GM12891 (cell line): Measurements from ENCODE around the gene HERC2.

ENCODE experiments used
- DNase-seq: peaks from one replicate; pipeline ENCODE4 v3.0.0; 2011; ENCODE audit warnings: low spot score; ENCODE audit not compliant: insufficient read length
- FAIRE-seq: peaks from 2 replicates; lab custom pipeline; 2011; peaks lifted over from hg19 to GRCh38; lab: Jason Lieb, UNC
- PAX5 ChIP-seq: IDR thresholded peaks from 2 replicates; pipeline ENCODE4 v1.6.1; 2011; ENCODE audit warnings: low read length, moderate library complexity, mild to moderate bottlenecking; ENCODE audit not compliant: insufficient read depth, severe bottlenecking
- POLR2A ChIP-seq: IDR thresholded peaks from 2 replicates; pipeline ENCODE4 v1.6.1; 2011; ENCODE audit warnings: low read depth, low read length, control low read depth
- POLR2AphosphoS5 ChIP-seq: IDR thresholded peaks from 2 replicates; pipeline ENCODE4 v1.6.1; 2011; ENCODE audit warnings: low read depth, low read length, control low read depth
- POU2F2 ChIP-seq: IDR thresholded peaks from 2 replicates; pipeline ENCODE4 v1.6.1; 2011; ENCODE audit warnings: low read depth, mild to moderate bottlenecking, control low read depth, low read length, moderate library complexity
- SPI1 ChIP-seq: IDR thresholded peaks from 2 replicates; pipeline ENCODE4 v1.6.1; 2011; ENCODE audit warnings: low read depth, low read length, control low read depth
- TAF1 ChIP-seq: IDR thresholded peaks from 2 replicates; pipeline ENCODE4 v1.6.1; 2011; ENCODE audit warnings: low read depth, low read length, control low read depth

The HERC2 gene

DNA sequence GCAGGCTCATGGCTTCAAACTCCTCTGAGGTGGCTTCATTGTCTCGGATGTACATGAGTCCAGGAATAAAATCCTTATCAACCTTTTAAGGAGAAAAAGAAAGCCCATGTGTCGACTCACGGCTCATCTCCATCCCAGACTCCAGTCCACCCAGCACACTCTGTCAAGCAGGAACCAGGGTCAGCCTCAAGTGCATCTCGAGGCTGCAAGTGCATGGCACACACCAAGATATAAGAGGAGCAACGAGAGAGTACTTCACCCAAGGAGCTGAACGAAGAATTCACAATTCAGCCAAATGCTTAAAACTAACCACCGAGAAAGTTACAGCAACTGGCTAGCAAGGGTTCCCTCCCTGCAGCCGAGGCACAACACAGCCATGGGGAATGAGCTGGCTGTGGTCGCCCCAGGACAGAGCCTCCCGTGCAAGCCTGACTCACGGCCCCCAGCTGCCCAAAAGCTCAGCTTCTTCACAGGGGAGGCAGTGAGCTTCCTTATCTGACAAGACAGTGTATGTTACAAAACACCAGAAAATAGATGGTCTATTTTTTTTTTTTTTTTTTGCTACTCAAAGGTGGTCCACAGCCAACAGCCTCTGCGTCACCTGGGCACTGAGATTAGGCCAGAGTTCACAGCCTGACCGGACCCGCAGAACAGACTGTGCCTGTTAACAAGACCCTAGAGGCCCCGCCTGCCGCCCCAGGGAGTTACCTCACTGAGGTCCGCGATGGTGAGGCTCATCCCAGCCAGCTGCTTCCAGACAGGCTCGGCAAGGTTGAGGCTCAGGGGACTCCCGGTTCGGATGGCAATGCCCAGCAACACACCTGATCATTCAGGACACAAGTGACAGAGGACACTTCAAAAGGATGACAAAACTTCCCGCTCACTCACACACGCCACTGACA, 207.0 kb downstream of the HERC2 start:
- DNase-seq (no peak), FAIRE-seq (no peak)
- TF ChIP-seq POU2F2 (no peak), POLR2A (no peak), PAX5 (no peak), TAF1 (no peak), SPI1 (no peak), POLR2AphosphoS5 (no peak)

DNA sequence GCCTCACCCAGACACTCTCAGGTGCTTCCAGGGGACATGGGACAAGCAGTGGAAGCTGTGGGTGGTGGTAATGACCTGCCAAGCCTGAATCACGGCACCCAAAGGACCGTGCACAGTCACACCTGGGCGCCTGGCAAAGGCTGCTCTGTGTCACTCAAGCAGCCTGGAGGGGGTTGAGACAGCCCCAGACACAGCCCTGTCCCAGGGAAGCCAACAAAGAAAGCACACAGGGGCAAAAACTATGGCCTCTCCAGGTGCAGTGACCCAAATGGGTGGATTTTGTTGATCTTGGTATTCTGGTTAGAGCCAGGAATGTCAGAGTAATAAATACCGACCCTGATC, 207.9 kb downstream of the HERC2 start:
- TF ChIP-seq PAX5: no peak
- no peak for TF ChIP-seq SPI1
- TF ChIP-seq TAF1: no peak
- no peak for TF ChIP-seq POLR2A
- TF ChIP-seq POLR2AphosphoS5: no peak
- no peak for TF ChIP-seq POU2F2
- FAIRE-seq: no peak
- DNase-seq: no peak

DNA sequence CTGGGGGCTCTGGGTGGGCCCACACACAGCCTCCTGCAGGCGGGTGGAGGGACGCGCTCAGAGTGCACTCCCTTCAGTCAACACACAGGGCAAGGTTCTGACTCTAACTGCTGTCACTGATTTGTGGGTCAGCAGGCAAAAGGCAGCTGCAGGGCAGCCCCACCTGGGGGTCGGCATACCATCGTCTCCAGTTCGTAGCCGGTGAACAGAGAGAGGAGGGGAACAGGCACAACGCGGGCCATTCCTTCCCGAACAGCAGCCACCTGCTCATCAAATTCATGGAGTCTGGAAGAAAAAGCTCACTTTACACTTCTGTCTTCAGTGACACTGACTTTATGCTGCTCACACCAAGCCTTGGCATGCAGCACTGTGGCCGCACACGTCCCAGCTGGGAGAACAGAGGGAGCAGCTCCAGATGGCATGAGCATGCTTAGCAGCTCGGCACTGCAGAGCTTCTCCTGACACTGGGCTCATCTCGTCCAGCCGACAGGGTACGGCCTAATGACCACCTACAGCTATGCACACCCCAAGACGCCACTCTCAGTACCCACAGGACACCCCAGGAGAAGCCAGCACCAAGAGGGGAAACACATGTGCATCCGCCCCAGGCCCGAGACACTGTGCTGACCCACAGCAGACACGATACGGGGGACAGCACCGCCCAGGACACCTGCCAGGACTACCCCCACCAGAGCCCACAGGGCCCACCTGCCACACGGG, 208.4 kb downstream of the HERC2 start:
- FAIRE-seq (no peak), DNase-seq (no peak)
- TF ChIP-seq POLR2A (no peak), TAF1 (no peak), SPI1 (no peak), POU2F2 (no peak), POLR2AphosphoS5 (no peak), PAX5 (no peak)

DNA sequence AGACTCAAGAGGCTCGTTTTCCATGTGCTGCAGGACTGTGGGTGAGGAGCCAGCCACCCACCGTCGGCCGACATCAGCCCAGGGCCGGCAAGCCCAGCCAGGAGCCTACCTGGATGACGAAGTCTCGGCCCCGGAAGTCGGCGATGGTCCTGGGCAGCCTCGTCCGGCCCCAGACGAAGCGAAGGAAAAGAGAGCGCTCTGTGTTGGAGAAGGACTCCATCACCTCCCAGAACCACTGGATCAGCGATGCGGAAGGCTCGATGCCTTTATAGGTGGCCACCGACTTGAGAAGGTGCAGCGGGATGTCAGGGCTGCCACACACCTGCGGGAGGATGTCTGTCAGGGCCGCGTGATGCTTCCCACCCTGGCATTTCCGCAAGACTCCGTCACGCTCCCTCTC, 209.0 kb downstream of the HERC2 start:
- no peak for TF ChIP-seq POLR2AphosphoS5
- TF ChIP-seq POU2F2: no peak
- no peak for TF ChIP-seq PAX5
- no peak for TF ChIP-seq SPI1
- no peak for TF ChIP-seq TAF1
- no peak for TF ChIP-seq POLR2A
- DNase-seq (no peak), FAIRE-seq (no peak)

DNA sequence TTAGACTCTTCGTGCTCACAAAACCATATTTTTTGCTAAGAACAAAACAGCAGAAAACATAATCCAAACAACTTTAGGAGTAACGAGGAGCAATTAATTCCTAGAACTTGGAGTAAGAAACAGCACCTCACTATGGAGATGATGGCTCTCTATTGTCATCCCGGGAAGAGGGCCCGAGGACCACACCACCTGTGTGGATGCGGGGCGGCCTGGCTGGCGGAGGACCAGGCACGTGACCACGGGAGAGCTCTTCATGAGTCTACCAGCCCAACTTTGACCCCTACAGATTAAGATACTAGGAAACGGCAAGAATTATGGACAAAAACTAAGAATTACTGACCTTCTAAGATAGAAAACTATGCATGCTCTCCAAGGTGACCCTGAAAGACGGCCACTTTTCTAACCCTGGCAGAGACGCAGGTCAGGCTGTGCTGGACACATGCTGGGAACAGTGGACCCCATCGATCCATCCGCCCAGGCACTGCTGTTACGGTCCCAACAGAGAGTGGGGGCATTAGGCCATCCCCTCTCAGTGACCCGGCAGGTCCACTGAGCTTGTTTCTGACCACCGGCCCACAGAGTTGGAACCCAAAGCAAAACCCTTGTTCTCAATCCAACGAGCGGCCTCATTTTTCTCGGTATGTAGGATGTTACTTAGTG, 209.7 kb downstream of the HERC2 start:
- no peak for TF ChIP-seq POLR2A
- DNase-seq: no peak
- FAIRE-seq: no peak

DNA sequence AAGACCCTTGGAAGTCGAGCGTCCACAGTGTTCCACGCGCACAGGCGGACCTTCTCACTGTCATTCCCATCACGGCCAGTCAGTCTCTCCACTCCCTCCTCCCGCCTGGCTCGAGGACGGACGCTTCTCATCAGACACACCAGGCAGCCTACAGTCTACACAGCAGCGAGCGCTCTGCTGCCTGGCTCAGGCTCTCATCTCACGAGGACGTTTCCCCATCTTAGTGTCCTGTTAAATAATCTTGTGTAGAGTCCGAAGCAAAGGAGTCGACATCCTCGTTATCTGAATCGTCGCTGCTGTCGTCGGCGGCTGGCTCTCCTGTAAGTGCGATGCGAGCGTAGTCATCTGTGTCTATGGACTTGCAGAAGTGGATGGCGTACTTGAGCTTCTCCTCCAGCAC, 210.4 kb downstream of the HERC2 start:
- TF ChIP-seq TAF1 (no peak), SPI1 (no peak), POU2F2 (no peak), PAX5 (no peak), POLR2A (no peak), POLR2AphosphoS5 (no peak)
- DNase-seq (no peak), FAIRE-seq (no peak)

DNA sequence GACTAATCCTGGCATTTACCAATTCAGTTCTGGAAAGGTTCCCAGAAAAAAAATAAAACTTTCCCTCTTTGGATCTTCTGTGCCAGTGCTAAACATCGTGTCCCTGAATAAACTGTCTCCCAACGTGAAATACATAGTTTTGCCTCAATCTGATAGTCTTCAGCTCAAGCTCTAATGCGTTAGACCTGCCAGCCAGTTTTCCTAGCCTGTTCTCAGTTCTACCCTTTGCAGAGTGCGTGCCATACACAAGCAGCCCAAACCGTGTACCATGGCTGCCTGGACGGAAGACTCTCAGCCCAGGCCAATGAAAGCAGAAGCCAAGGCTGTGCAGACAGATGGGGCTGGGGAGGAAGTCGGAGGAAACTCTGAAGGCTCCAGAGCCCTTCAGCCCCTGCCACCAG, 211.5 kb downstream of the HERC2 start:
- TF ChIP-seq POLR2AphosphoS5 (no peak), PAX5 (no peak), POU2F2 (no peak), TAF1 (no peak), POLR2A (no peak), SPI1 (no peak)
- DNase-seq (no peak), FAIRE-seq (no peak)

DNA sequence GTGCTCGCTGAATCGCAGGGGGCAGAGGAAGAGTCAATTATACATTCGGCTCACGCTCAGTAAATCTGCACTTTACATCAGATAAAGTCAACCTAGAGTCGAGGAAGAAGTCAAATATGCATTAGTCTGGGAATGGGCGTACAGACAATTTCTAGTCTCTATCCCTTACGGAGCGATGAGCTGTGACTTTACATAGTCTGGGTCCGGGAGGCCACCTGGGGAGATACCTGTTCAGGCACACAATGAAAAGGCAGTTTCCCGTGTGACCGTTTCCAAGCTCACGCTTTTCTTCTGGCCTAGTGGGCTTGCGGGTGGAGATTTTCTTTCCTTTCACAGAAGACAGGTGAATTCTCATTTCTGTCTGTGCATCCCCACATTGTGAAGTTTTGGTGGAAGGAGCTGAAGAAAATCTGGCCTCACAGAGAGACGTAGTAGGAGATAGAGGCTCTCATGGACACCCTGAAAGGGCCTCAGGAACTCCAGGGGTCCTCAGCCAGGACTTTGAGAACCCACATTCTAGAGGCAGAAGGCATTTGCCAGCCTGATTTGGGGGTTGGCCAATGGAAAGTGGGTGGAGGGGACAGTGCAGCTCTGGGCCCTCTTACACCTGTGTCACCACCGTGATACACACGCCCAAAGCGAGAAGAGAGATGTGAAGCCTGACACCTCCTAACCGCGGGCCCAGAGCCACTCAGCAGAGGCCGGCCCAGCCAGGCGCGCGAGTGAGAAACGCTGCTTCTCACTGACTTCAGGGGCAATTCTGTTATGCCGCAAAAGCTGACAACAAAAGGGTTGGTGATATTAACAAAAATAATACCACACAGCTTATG, 212.1 kb downstream of the HERC2 start:
- DNase-seq (no peak), FAIRE-seq (no peak)
- no peak for TF ChIP-seq POLR2A
- TF ChIP-seq SPI1: no peak
- TF ChIP-seq POLR2AphosphoS5: no peak

DNA sequence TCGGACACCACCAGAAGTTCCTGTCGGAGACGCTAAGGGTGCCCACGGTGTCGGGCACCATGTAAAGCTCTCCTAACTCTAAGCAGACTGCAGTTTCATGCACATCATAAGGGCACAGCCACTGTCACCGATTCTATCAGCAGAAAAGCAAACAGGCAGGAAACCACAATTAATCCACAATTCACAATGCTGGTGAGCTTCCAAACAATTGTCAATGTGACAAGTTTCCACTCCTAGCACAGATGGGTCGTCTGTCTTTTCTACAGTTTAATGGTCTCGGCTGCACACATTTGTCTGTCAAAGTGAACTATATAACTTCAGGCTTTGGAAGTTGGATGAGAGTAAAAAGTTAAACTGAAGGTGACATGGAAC, 214.1 kb downstream of the HERC2 start:
- TF ChIP-seq POLR2AphosphoS5: no peak
- no peak for DNase-seq
- no peak for FAIRE-seq

DNA sequence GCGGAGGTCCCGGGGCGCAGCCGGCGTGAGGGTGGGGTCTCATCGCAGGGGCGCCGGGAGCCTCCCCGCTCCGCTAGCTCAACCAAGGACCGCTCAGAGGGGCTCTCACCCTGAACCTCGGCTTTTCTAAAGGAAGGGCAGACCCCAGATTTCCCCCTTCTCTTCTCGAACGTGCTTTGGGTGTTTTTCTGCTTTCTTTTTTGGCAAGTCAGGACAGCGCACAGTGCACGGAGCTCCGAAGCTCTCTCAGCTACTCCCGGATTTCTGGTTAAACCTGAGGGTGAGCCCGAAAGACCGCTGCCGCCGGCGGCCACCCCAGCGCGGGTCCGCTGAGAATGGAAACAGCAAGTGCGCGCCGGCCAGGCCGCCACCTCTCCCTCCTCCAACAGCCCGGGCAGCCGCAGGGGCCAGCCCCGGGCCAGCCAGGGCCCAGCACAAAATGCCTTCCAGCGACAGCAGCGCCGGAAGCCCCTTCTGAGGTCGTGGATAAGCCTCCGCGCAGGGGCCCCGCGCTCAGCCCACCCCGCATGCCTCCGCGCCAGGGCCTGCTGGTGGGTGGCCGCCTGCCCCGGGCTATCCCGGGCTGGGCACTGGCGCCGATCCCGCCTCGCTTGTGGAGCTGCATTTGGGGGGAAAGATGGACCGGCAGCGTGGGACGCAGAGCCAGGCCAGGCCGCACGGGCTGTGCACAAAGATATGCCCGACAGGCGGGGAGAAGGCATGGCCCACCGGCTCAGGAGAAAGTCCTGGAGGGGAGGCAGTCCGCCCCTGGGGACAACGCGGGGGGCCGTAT, 214.7 kb downstream of the HERC2 start:
- DNase-seq: peak; percentile 45
- FAIRE-seq: no peak
- TF ChIP-seq PAX5 (no peak), POU2F2 (no peak), POLR2A (no peak), TAF1 (no peak), POLR2AphosphoS5 (no peak), SPI1 (no peak)
